ENCODE results near the gene UBE2R2.

DNA sequence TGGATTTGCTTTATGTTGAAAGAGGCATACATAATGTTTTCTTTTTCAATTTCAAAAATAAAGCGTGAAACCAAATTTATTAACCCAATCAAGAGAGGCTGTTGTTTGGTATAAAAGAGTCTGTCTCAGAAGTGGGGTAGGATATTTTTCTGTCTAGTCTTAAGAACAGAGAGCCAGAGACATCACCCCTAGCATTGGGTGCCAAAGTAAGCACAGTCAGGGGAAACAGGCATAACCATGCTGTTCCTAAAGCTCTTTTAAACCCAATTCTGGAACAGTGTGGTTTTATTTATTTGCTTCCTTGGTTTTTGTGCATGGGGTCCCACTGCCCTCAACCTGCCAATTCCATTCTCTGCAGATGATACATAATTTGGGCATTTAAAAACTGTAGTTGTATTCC, 88.2 kb downstream of the UBE2R2 start:
- TF ChIP-seq POLR2A (IDR thresholded peaks at IDR 0.05) (no peak), POLR2AphosphoS5 (IDR thresholded peaks at IDR 0.05) (no peak)
- TF ChIP-seq, protein P1, sequence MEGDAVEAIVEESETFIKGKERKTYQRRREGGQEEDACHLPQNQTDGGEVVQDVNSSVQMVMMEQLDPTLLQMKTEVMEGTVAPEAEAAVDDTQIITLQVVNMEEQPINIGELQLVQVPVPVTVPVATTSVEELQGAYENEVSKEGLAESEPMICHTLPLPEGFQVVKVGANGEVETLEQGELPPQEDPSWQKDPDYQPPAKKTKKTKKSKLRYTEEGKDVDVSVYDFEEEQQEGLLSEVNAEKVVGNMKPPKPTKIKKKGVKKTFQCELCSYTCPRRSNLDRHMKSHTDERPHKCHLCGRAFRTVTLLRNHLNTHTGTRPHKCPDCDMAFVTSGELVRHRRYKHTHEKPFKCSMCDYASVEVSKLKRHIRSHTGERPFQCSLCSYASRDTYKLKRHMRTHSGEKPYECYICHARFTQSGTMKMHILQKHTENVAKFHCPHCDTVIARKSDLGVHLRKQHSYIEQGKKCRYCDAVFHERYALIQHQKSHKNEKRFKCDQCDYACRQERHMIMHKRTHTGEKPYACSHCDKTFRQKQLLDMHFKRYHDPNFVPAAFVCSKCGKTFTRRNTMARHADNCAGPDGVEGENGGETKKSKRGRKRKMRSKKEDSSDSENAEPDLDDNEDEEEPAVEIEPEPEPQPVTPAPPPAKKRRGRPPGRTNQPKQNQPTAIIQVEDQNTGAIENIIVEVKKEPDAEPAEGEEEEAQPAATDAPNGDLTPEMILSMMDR (IDR thresholded peaks at IDR 0.05) = no peak

All from breast epithelium (tissue), 3 donors.